Heart right ventricle (tissue), 16 donors: Measurements from ENCODE around the gene COPS7A. TPM values are rescaled to one million over a fixed set of nuclear protein-coding genes. Genes with fewer than 3 reads are reported as not detected.
"Not testable (repeated sequence)": the region's sequence is repeated elsewhere in the genome, so short reads cannot be mapped to it uniquely, and the experiment has no call there.

ENCODE experiments used
- ATAC-seq, 8 donors: fragments of 200-7000 bp; cut with Tn5 transposase; one replicate each; pipeline ENCODE4 v1.9.1; 2020; ENCODE audit warnings: mild to moderate bottlenecking in 8 of 8, moderate library complexity in 8 of 8, moderate number of reproducible peaks in 1 of 8
- DNase-seq, 2 donors: peaks; one replicate each; pipeline ENCODE4 v3.0.0-alpha.2; 2020
- H3K27ac ChIP-seq, 10 donors: fragments of 200-600 bp; sonication (generic) in 2 of 10; one replicate each; pipeline versions ENCODE4 v1.5.0 to v1.8.0; 2020 to 2022; ENCODE audit warnings: mild to moderate bottlenecking in 3 of 10
- H3K27me3 ChIP-seq, 7 donors: fragments of 200-600 bp; one replicate each; pipeline ENCODE4 v1.8.0; 2021 to 2022; ENCODE audit warnings: mild to moderate bottlenecking in 2 of 7
- H3K36me3 ChIP-seq, 9 donors: fragments of 200-600 bp; sonication (generic) in 1 of 9; one replicate each; pipeline versions ENCODE4 v1.5.0 to v1.8.0; 2020 to 2022; ENCODE audit warnings: mild to moderate bottlenecking in 2 of 9
- H3K4me1 ChIP-seq, 9 donors: fragments of 200-600 bp; sonication (generic) in 1 of 9; one replicate each; pipeline versions ENCODE4 v1.5.0 to v1.8.0; 2020 to 2022; ENCODE audit warnings: mild to moderate bottlenecking in 4 of 9
- H3K4me3 ChIP-seq, 10 donors: fragments of 200-600 bp; sonication (generic) in 2 of 10; one replicate each; pipeline versions ENCODE4 v1.5.0 to v1.8.0; 2020 to 2022; ENCODE audit warnings: mild to moderate bottlenecking in 7 of 10, moderate library complexity in 2 of 10
- H3K9me3 ChIP-seq, 11 donors: fragments of 200-600 bp in 10 of 11; sonication (generic) in 2 of 11; one replicate each; pipeline versions ENCODE4 v1.5.0 to v1.8.0; 2013 to 2022; ENCODE audit warnings: mild to moderate bottlenecking in 2 of 11, control low read depth in 1 of 11, moderate library complexity in 1 of 11
- CTCF ChIP-seq, 9 donors: fragments of 200-600 bp; sonication (generic) in 2 of 9; IDR thresholded peaks; one replicate each; pipeline versions ENCODE4 v1.5.0 to v1.8.0; 2021 to 2022; ENCODE audit warnings: antibody characterized with exemption in 9 of 9, mild to moderate bottlenecking in 5 of 9, moderate library complexity in 1 of 9
- WGBS, 2 donors: extraction: QIAGEN DNeasy Blood & Tissue Kit; methylation state at CpG; one replicate each; pipeline ENCODE4 v1.1.7; 2013; ENCODE audit warnings: inconsistent platforms in 1 of 2; 5-methylcytosine and 5-hydroxymethylcytosine counted together
- intact Hi-C, 10 donors: fragments of 100-400 bp; cut with DNase I; formaldehyde crosslinking; loops; one replicate each; pipeline versions ENCODE4 v1.11.1 to v1.14.2; 2022
- polyA plus RNA-seq, 2 donors: library from polyadenylated mRNA; stranded (reverse); fragments of 200-250 nt; gene quantifications; one replicate each; pipeline ENCODE4 v1.2.3, GENCODE V29; 2013
- total RNA-seq, 10 donors: library from RNA; stranded (reverse); fragmentation: NEBNext Ultra II Directional in 3 of 10; extraction: Animal tissue kit (Norgen Biotek cat#: 25700) in 3 of 10; gene quantifications; one replicate each; pipeline versions ENCODE4 v1.2.1 to v1.2.4, GENCODE V29; 2021 to 2023
- donor health status: Arrhythmogenic right ventricular cardiomyopathy.
- donor health status: ischemic (EF 13 %, LVEDD 7.1; RV severe dilation, severe dysfunction).
- donor health status: healthy with polysubstance abuse.
- donor health status: DM: no; HTN: yes; CAD: no.
- donor health status: DM: no; HTN: no; CAD: no.
- donor health status: ischemic (EF 25% LVEDD 6.9; RV normal size, moderate dysfunction).
- donor health status: ischemic (EF 25% LVEDD 5.7; RV mildly dilated, moderate dysfunction).
- donor health status: healthy.
- donor health status: DM: yes; HTN: yes; CAD: no.
- donor health status: Ischemic cardiomyopathy.
- donor health status: ischemic (EF 35%, LVEDD 5.7; RV mildly dilated, moderate dysfunction).
- donor health status: nonischemic (EF 11% LVEDD 7.7; RV severe dilation, severe dysfunction).
- donor health status: DM: yes; HTN: yes; CAD: no.
- donor health status: PGD.
- donor health status: ischemic (EF 29% LVEDD 5.4; RV normal size, mild dysfunction).
- donor health status: nonischemic (EF 23%, LVEDD 6.1; RV moderate dilation, normal function).

Gene COPS7A
- total and polyA plus RNA-seq, 12 donors = 31.1 to 91.5 (median 77.9) TPM

DNA sequence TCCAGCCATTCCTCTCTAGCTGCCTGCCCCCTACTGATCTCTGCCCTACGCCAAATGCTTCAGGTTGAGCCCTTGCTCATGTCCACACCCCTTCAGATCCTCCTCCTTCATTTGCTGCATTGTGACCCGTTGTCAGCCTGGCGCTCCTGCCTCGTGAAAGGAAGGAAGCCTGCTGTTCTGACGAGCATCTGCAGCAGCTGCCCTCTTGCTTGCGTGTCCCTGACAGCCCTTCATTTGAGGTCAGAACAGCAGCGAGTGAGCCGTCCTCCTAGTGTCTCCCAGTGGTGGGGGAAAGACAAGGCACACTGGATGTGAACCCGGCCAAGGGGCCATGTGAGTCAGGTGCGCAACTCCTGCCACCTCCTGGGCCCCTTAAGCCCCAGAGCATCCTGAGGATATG, 20.2 kb upstream of the COPS7A start:
- no peaks in the 10 kb centered on the region for H3K9me3 ChIP-seq

DNA sequence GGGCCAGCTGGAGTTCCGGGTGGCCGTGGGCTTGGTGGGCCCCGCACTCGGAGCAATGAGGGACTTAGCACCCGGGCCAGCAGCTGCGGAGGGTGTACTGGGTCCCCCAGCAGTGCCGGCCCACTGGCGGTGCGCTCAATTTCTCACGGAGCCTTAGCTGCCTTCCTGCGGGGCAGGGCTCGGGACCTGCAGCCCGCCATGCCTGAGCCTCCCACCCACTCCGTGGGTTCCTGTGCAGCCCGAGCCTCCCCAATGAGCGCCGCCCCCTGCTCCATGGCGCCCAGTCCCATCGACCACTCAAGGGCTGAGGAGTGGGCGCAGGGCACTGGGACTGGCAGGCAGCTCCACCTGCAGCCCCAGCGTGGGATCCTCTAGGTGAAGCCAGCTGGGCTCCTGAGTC, 15.5 kb upstream of the COPS7A start:
- H3K4me1 ChIP-seq, DNase-seq, H3K4me3 ChIP-seq, H3K36me3 ChIP-seq, intact Hi-C loops, ATAC-seq, H3K9me3 ChIP-seq, H3K27ac ChIP-seq: not testable (repeated sequence)
- peaks cover 0 to 69% (median 54%) of the 10 kb centered on the region in 7 donors for H3K27me3 ChIP-seq
- 92 to 93% methylated on average over 19 to 21 of the region's 21 CpGs for WGBS, 2 donors

More for the DNA sequence above, 20.2 kb upstream of the COPS7A start:
- H3K27me3 ChIP-seq = peaks cover 12 to 93% (median 90%) of the 10 kb centered on the region in 7 donors
- 10 to 12% methylated on average over 10 of the region's 10 CpGs for WGBS, 2 donors
- no peak overlapping the region for H3K4me3 ChIP-seq
- DNase-seq (no peak), ATAC-seq (no peak)
- H3K4me1 ChIP-seq = peaks cover 3 to 16% (median 11%) of the 10 kb centered on the region in 9 donors
- intact Hi-C loops = no loop called here
- TF ChIP-seq CTCF (IDR thresholded peaks at IDR 0.05) = no peak
- H3K27ac ChIP-seq = no peak overlapping the region
- H3K36me3 ChIP-seq = no peaks in the 10 kb centered on the region

DNA sequence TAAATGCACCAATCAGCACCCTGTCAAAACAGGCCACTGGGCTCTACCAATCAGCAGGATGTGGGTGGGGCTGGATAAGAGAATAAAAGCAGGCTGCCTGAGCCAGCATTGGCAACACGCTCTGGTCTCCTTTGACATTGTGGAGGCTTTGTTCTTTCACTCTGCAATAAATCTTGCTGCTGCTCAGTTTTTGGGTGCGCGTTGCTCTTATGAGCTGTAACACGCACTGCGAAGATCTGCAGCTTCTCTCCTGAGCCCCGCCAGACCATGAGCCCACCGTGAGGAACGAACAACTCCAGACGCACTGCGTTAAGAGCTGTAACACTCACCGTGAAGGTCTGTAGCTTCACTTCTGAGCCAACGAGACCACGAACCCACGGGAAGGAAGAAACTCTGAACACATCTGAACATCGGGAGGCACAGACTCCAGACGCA, 14.9 kb upstream of the COPS7A start:
- ATAC-seq (no peak), DNase-seq (no peak)
- 85 to 87% methylated on average over 16 of the region's 16 CpGs for WGBS, 2 donors
- Histone ChIP-seq H3K9me3 (no peaks in the 10 kb centered on the region), H3K4me3 (no peak overlapping the region), H3K27me3 (peaks cover 0 to 69% (median 51%) of the 10 kb centered on the region in 7 donors), H3K36me3 (no peaks in the 10 kb centered on the region), H3K4me1 (no peaks in the 10 kb centered on the region), H3K27ac (no peak overlapping the region)
- no peak for TF ChIP-seq CTCF (IDR thresholded peaks at IDR 0.05)
- intact Hi-C loops = no loop called here

GRCh38 chr12:6716031-6716873, 7.6 kb upstream of the COPS7A start:
- H3K4me3 ChIP-seq, H3K4me1 ChIP-seq, ATAC-seq, H3K36me3 ChIP-seq, DNase-seq, H3K27ac ChIP-seq, H3K9me3 ChIP-seq, intact Hi-C loops: not testable (repeated sequence)
- peaks cover 0 to 23% (median 14%) of the 10 kb centered on the region in 7 donors for H3K27me3 ChIP-seq
- 85 to 89% methylated on average over 15 to 32 of the region's 41 CpGs for WGBS, 2 donors

- Histone ChIP-seq H3K27ac (no peak overlapping the region), H3K27me3 (peaks cover 0 to 23% (median 11%) of the 10 kb centered on the region in 7 donors), H3K9me3 (no peaks in the 10 kb centered on the region), H3K4me3 (no peak overlapping the region), H3K36me3 (no peaks in the 10 kb centered on the region), H3K4me1 (no peaks in the 10 kb centered on the region)
- no peak for ATAC-seq
- no peak for DNase-seq
- intact Hi-C loops = no loop called here
- TF ChIP-seq CTCF (IDR thresholded peaks at IDR 0.05) = no peak
- WGBS, 2 donors = 70 to 86% methylated on average over 7 of the region's 10 CpGs
Observed at GRCh38 chr12:6716874-6717437, 6.9 kb upstream of the COPS7A start.
